SK-N-SH treated with all-trans-retinoic acid at 6 μM for 48 hours (cell line): Measurements from ENCODE around the gene TNS4.

Experiments used
- ATAC-seq: fragments of 200-7000 bp; cut with Tn5 transposase; 3 replicates; pipeline ENCODE4 v1.9.1; 2020; ENCODE audit warnings: mild to moderate bottlenecking, moderate library complexity
- ARNTL ChIP-seq: fragments of 450-650 bp; formaldehyde crosslinking; IDR thresholded peaks from 2 replicates; pipeline ENCODE4 v1.5.0; 2020; ENCODE audit warnings: low read depth, mild to moderate bottlenecking, moderate library complexity, borderline replicate concordance
- BACH2 ChIP-seq: fragments of 250-450 bp; sonication (Bioruptor Pico); IDR thresholded peaks from 2 replicates; pipeline ENCODE4 v1.9.0; 2021; ENCODE audit warnings: mild to moderate bottlenecking, borderline replicate concordance
- CREB5 ChIP-seq: fragments of 250-450 bp; sonication (Bioruptor Pico); IDR thresholded peaks from 2 replicates; pipeline ENCODE4 v1.5.1; 2020; ENCODE audit warnings: low read depth, mild to moderate bottlenecking, moderate library complexity
- CSDC2 ChIP-seq: fragments of 250-450 bp; sonication (Bioruptor Pico); IDR thresholded peaks from 2 replicates; pipeline ENCODE4 v1.5.0; 2020; ENCODE audit warnings: mild to moderate bottlenecking, moderate library complexity
- GLIS3 ChIP-seq: fragments of 250-450 bp; sonication (Bioruptor Pico); IDR thresholded peaks from 2 replicates; pipeline ENCODE4 v1.5.0; 2020; ENCODE audit warnings: mild to moderate bottlenecking, moderate library complexity
- ISL1 ChIP-seq: fragments of 250-450 bp; sonication (Bioruptor Pico); IDR thresholded peaks from 2 replicates; pipeline ENCODE4 v2.1.2; 2022; ENCODE audit warnings: mild to moderate bottlenecking, moderate library complexity
- OSR1 ChIP-seq: fragments of 250-450 bp; sonication (Bioruptor Pico); IDR thresholded peaks from 2 replicates; pipeline ENCODE4 v1.8.0; 2022; ENCODE audit warnings: moderate library complexity, mild to moderate bottlenecking, inconsistent platforms
- PATZ1 ChIP-seq: fragments of 250-450 bp; sonication (Bioruptor Pico); IDR thresholded peaks from 2 replicates; pipeline ENCODE4 v1.8.0; 2020; ENCODE audit warnings: mild to moderate bottlenecking, moderate library complexity, borderline replicate concordance
- POU6F1 ChIP-seq: fragments of 250-450 bp; sonication (Bioruptor Pico); IDR thresholded peaks from 2 replicates; pipeline ENCODE4 v1.8.0; 2021; ENCODE audit warnings: low read depth, mild to moderate bottlenecking, moderate library complexity, borderline replicate concordance
- RARB ChIP-seq: fragments of 250-450 bp; sonication (Bioruptor Pico); IDR thresholded peaks from 2 replicates; pipeline ENCODE4 v1.8.0; 2021; ENCODE audit warnings: mild to moderate bottlenecking, moderate library complexity
- SNAI2 ChIP-seq: fragments of 250-450 bp; sonication (Bioruptor Pico); IDR thresholded peaks from 2 replicates; pipeline ENCODE4 v1.5.0; 2020; ENCODE audit warnings: mild to moderate bottlenecking, moderate library complexity
- TOX ChIP-seq: fragments of 250-450 bp; sonication (Bioruptor Pico); IDR thresholded peaks from 2 replicates; pipeline ENCODE4 v1.8.0; 2021; ENCODE audit warnings: mild to moderate bottlenecking, moderate library complexity, borderline replicate concordance
- TSHZ2 ChIP-seq: fragments of 250-450 bp; sonication (Bioruptor Pico); IDR thresholded peaks from 2 replicates; pipeline ENCODE4 v1.5.0; 2020; ENCODE audit warnings: mild to moderate bottlenecking, moderate library complexity
- ZC3H10 ChIP-seq: fragments of 250-450 bp; sonication (Bioruptor Pico); IDR thresholded peaks from 2 replicates; pipeline ENCODE4 v1.5.1; 2021; ENCODE audit warnings: mild to moderate bottlenecking, moderate library complexity
- ZFP3 ChIP-seq: fragments of 250-450 bp; sonication (Bioruptor Pico); IDR thresholded peaks from 2 replicates; pipeline ENCODE4 v1.5.0; 2020; ENCODE audit warnings: mild to moderate bottlenecking, moderate library complexity
- ZNF565 ChIP-seq: fragments of 450-650 bp; formaldehyde crosslinking; conservative IDR thresholded peaks from 2 replicates; pipeline ENCODE4 v1.5.0; 2020; ENCODE audit warnings: low read depth, mild to moderate bottlenecking, moderate library complexity
- ZNF70 ChIP-seq: fragments of 450-650 bp; formaldehyde crosslinking; IDR thresholded peaks from 2 replicates; pipeline ENCODE4 v1.5.0; 2020; ENCODE audit warnings: mild to moderate bottlenecking, moderate library complexity
- ZNF8 ChIP-seq: fragments of 450-650 bp; formaldehyde crosslinking; IDR thresholded peaks from 2 replicates; pipeline ENCODE4 v1.5.0; 2020; ENCODE audit warnings: mild to moderate bottlenecking, moderate library complexity

TNS4 gene

GRCh38 chr17:40452921-40453378 lies 48.5 kb downstream of the TNS4 start:
- no peak for TF ChIP-seq ISL1 (CRISPR knock-in tag)
- TF ChIP-seq POU6F1: no peak
- no peak for TF ChIP-seq CREB5 (CRISPR knock-in tag)
- no peak for TF ChIP-seq GLIS3 (CRISPR knock-in tag)
- TF ChIP-seq CSDC2 (CRISPR knock-in tag): no peak
- TF ChIP-seq ZFP3 (CRISPR knock-in tag): no peak
- TF ChIP-seq OSR1 (CRISPR knock-in tag): no peak
- TF ChIP-seq TSHZ2: no peak
- TF ChIP-seq ZNF8 (CRISPR knock-in tag): no peak
- TF ChIP-seq PATZ1 (CRISPR knock-in tag): no peak
- TF ChIP-seq ZNF70: no peak
- no peak for TF ChIP-seq ZNF565 (CRISPR knock-in tag)
- TF ChIP-seq ZC3H10 (CRISPR knock-in tag): no peak
- ATAC-seq: no peak

- TF ChIP-seq PATZ1 (CRISPR knock-in tag): no peak
- no peak for TF ChIP-seq POU6F1
- TF ChIP-seq CREB5 (CRISPR knock-in tag): no peak
- TF ChIP-seq ZFP3 (CRISPR knock-in tag): no peak
- TF ChIP-seq BACH2 (CRISPR knock-in tag): no peak
- TF ChIP-seq ARNTL (CRISPR knock-in tag): no peak
- TF ChIP-seq CSDC2 (CRISPR knock-in tag): no peak
- TF ChIP-seq RARB (CRISPR knock-in tag): no peak
- no peak for TF ChIP-seq SNAI2 (CRISPR knock-in tag)
- no peak for TF ChIP-seq TSHZ2
- TF ChIP-seq OSR1 (CRISPR knock-in tag): no peak
- no peak for TF ChIP-seq TOX (CRISPR knock-in tag)
- peak; percentile 63 for ATAC-seq
Observed at GRCh38 chr17:40452216-40452787, 49.1 kb downstream of the TNS4 start.
